Measurements from ENCODE around the gene SH3PXD2A.
"Not testable (repeated sequence)": the region's sequence is repeated elsewhere in the genome, so short reads cannot be mapped to it uniquely, and the experiment has no call there.

Gene SH3PXD2A

GRCh38 chr10:103850572-103850895 lies 4.8 kb downstream of the SH3PXD2A start:
- DNase-seq (ENCODE audit: low spot score): peak; percentile 73
- TF ChIP-seq CTCF (IDR thresholded peaks at IDR 0.05): no peak
- H3K27ac ChIP-seq: peak overlapping the region; percentile 63 to 86
- H3K4me3 ChIP-seq: peak overlapping the region; percentile 55

- H3K4me3 ChIP-seq: peak overlapping the region; percentile 55
- H3K27ac ChIP-seq: peak overlapping the region; percentile 63 to 86
- TF ChIP-seq CTCF (IDR thresholded peaks at IDR 0.05): no peak
- no peak for DNase-seq (ENCODE audit: low spot score)
Measured at GRCh38 chr10:103849880-103850571, 5.3 kb downstream of the SH3PXD2A start.

GRCh38 chr10:103849212-103849877 lies 6.0 kb downstream of the SH3PXD2A start:
- peak overlapping the region; percentile 55 for H3K4me3 ChIP-seq
- H3K27ac ChIP-seq: peak overlapping the region; percentile 63 to 86
- TF ChIP-seq CTCF (IDR thresholded peaks at IDR 0.05): no peak
- DNase-seq (ENCODE audit: low spot score): no peak

- H3K4me3 ChIP-seq: no peak overlapping the region
- H3K27ac ChIP-seq: peak overlapping the region in 1 of 2 donors; percentile 10
- no peak for TF ChIP-seq CTCF (IDR thresholded peaks at IDR 0.05)
- DNase-seq (ENCODE audit: low spot score): no peak
Measured at GRCh38 chr10:103847909-103848468, 7.4 kb downstream of the SH3PXD2A start.

- H3K27ac ChIP-seq: no peak overlapping the region
- TF ChIP-seq CTCF (IDR thresholded peaks at IDR 0.05): no peak
- H3K4me3 ChIP-seq: no peak overlapping the region
- no peak for DNase-seq (ENCODE audit: low spot score)
Measured at GRCh38 chr10:103847346-103847745, 8.0 kb downstream of the SH3PXD2A start.

- DNase-seq (ENCODE audit: low spot score): no peak
- peak overlapping the region in 1 of 2 donors; percentile 51 for H3K27ac ChIP-seq
- no peak for TF ChIP-seq CTCF (IDR thresholded peaks at IDR 0.05)
- H3K4me3 ChIP-seq: no peak overlapping the region
Measured at GRCh38 chr10:103845972-103846371, 9.4 kb downstream of the SH3PXD2A start.

GRCh38 chr10:103845346-103845745 lies 10.0 kb downstream of the SH3PXD2A start:
- not testable (repeated sequence) for H3K4me3 ChIP-seq
- H3K27ac ChIP-seq: peak overlapping the region in 1 of 2 donors; percentile 51
- DNase-seq (ENCODE audit: low spot score): peak; percentile 2
